Astrocyte (in vitro differentiated cells and primary cell): ENCODE data around the gene HSPA1B. TPM values are rescaled to one million over a fixed set of nuclear protein-coding genes. Genes with fewer than 3 reads are reported as not detected.
"Not testable (repeated sequence)": the region's sequence is repeated elsewhere in the genome, so short reads cannot be mapped to it uniquely, and the experiment has no call there.

Experiments used
- DNase-seq: peaks from one replicate; pipeline ENCODE4 v3.0.0-alpha.2; 2010; ENCODE audit warnings: low read depth
- FAIRE-seq: peaks from 2 replicates; lab custom pipeline; 2011; peaks lifted over from hg19 to GRCh38; lab: Jason Lieb, UNC
- H2AFZ ChIP-seq: 2 replicates; pipeline ENCODE4 v1.6.0; 2012; ENCODE audit warnings: low read depth, low read length, inconsistent platforms
- H3K27ac ChIP-seq: 2 replicates; pipeline ENCODE4 v1.5.1; 2011; ENCODE audit warnings: low read depth, low read length, inconsistent platforms
- H3K27me3 ChIP-seq: 2 replicates; pipeline ENCODE4 v1.6.0; 2011; ENCODE audit warnings: low read length, inconsistent platforms; ENCODE audit not compliant: insufficient read depth
- H3K36me3 ChIP-seq: 2 replicates; pipeline ENCODE4 v1.5.1; 2011; ENCODE audit warnings: low read length, inconsistent platforms; ENCODE audit not compliant: insufficient read depth
- H3K4me1 ChIP-seq: 2 replicates; pipeline ENCODE4 v1.5.1; 2011; ENCODE audit warnings: low read length, inconsistent platforms; ENCODE audit not compliant: insufficient read depth
- H3K4me2 ChIP-seq: 2 replicates; pipeline ENCODE4 v1.6.0; 2012; ENCODE audit warnings: low read length, inconsistent platforms
- H3K4me3 ChIP-seq: 2 replicates; pipeline ENCODE4 v1.5.1; 2011; ENCODE audit warnings: low read depth, mild to moderate bottlenecking, low read length, inconsistent platforms; ENCODE audit not compliant: insufficient read depth
- H3K79me2 ChIP-seq: 2 replicates; pipeline ENCODE4 v1.6.0; 2012; ENCODE audit warnings: mild to moderate bottlenecking, low read length, inconsistent platforms; ENCODE audit not compliant: insufficient read depth
- H3K9ac ChIP-seq: 2 replicates; pipeline ENCODE4 v1.6.0; 2012; ENCODE audit warnings: mild to moderate bottlenecking, low read length, inconsistent platforms
- H3K9me3 ChIP-seq: 2 replicates; pipeline ENCODE4 v1.5.1; 2012; ENCODE audit warnings: low read depth, mild to moderate bottlenecking, low read length, inconsistent platforms; ENCODE audit not compliant: insufficient read depth
- H4K20me1 ChIP-seq: 2 replicates; pipeline ENCODE4 v1.6.0; 2012; ENCODE audit warnings: low read length, inconsistent platforms; ENCODE audit not compliant: insufficient read depth
- H3K27ac Mint-ChIP-seq: one replicate; pipeline ENCODE4 v1.8.0; 2021; ENCODE audit warnings: mild to moderate bottlenecking, mixed read lengths; ENCODE audit not compliant: unreplicated experiment
- H3K27me3 Mint-ChIP-seq: one replicate; pipeline ENCODE4 v1.8.0; 2021; ENCODE audit warnings: low read depth, mixed read lengths; ENCODE audit not compliant: unreplicated experiment
- H3K36me3 Mint-ChIP-seq: one replicate; pipeline ENCODE4 v1.8.0; 2021; ENCODE audit warnings: low read depth, mixed read lengths; ENCODE audit not compliant: unreplicated experiment
- H3K4me1 Mint-ChIP-seq: one replicate; pipeline ENCODE4 v1.8.0; 2021; ENCODE audit warnings: low read depth, mixed read lengths; ENCODE audit not compliant: unreplicated experiment
- H3K4me3 Mint-ChIP-seq: one replicate; pipeline ENCODE4 v1.8.0; 2021; ENCODE audit warnings: mild to moderate bottlenecking, moderate library complexity, mixed read lengths; ENCODE audit not compliant: unreplicated experiment
- H3K9me3 Mint-ChIP-seq: one replicate; pipeline ENCODE4 v1.8.0; 2021; ENCODE audit warnings: mild to moderate bottlenecking, mixed read lengths; ENCODE audit not compliant: unreplicated experiment
- CTCF ChIP-seq: IDR thresholded peaks from 2 replicates; pipeline ENCODE4 v1.5.1; 2011; ENCODE audit warnings: low read depth, mild to moderate bottlenecking, inconsistent platforms, low read length, moderate library complexity; ENCODE audit not compliant: insufficient read depth
- EZH2 ChIP-seq: IDR thresholded peaks from 2 replicates; pipeline ENCODE4 v1.6.1; 2012; ENCODE audit warnings: mild to moderate bottlenecking, low read length, inconsistent platforms; ENCODE audit not compliant: insufficient read depth
- total RNA-seq: library from RNA; stranded (reverse); gene quantifications from 2 replicates; pipeline ENCODE4 v1.2.1, GENCODE V29; 2021

Gene HSPA1B
- total RNA-seq, 1 donor from 2014 or later = 77.2 TPM

GRCh38 chr6:31806470-31807272 is 20.9 kb upstream of the HSPA1B start, which contains the start of gene LSM2:
TSS of gene LSM2 (minus strand) at chr6:31806966. CDS start at chr6:31806757, 209 bp downstream.
- peak within 1 kb of the TSS; percentile 71 for H3K27ac ChIP-seq
- TF ChIP-seq CTCF (no peak), EZH2 (no peak)
- peak within 1 kb of the TSS; percentile 95 for H3K4me2 ChIP-seq
- no peaks in the 10 kb centered on the region for H3K27me3 Mint-ChIP-seq
- peak within 1 kb of the TSS; percentile 93 for H3K4me3 Mint-ChIP-seq
- no peak for FAIRE-seq
- peak within 1 kb of the TSS; percentile 74 for H2AFZ ChIP-seq
- H3K9me3 Mint-ChIP-seq = no peaks in the 10 kb centered on the region
- peak within 1 kb of the TSS; percentile 87 for H3K27ac Mint-ChIP-seq
- peaks cover 1% of the 10 kb centered on the region for H3K36me3 Mint-ChIP-seq
- peak within 1 kb of the TSS; percentile 91 for H3K9ac ChIP-seq
- H3K36me3 ChIP-seq = peaks cover 5% of the 10 kb centered on the region
- H3K4me1 Mint-ChIP-seq = peaks cover 2% of the 10 kb centered on the region
- H3K79me2 ChIP-seq = peaks cover 24% of the 10 kb centered on the region
- peak within 1 kb of the TSS; percentile 80 for H3K4me3 ChIP-seq
- no peaks in the 10 kb centered on the region for H4K20me1 ChIP-seq
- no peaks in the 10 kb centered on the region for H3K27me3 ChIP-seq
- DNase-seq = peak; percentile 87
- H3K9me3 ChIP-seq = no peaks in the 10 kb centered on the region
- H3K4me1 ChIP-seq = peaks cover 7% of the 10 kb centered on the region

GRCh38 chr6:31808599-31808998 is 18.9 kb upstream of the HSPA1B start:
- not testable (repeated sequence) for H3K4me1 Mint-ChIP-seq, H3K27ac Mint-ChIP-seq

GRCh38 chr6:31811645-31812044 is 15.9 kb upstream of the HSPA1B start:
- Mint-ChIP-seq H3K9me3 (peaks cover 2% of the 10 kb centered on the region), H3K27me3 (no peaks in the 10 kb centered on the region), H3K27ac (no peak overlapping the region), H3K4me1 (peaks cover 8% of the 10 kb centered on the region), H3K4me3 (no peak overlapping the region), H3K36me3 (peaks cover 1% of the 10 kb centered on the region)
- H3K79me2 ChIP-seq = no peaks in the 10 kb centered on the region
- no peak overlapping the region for H3K4me3 ChIP-seq
- no peak for FAIRE-seq
- no peak for DNase-seq
- no peak overlapping the region for H3K27ac ChIP-seq
- no peak overlapping the region for H3K4me2 ChIP-seq
- TF ChIP-seq EZH2 (no peak), CTCF (no peak)
- no peaks in the 10 kb centered on the region for H3K36me3 ChIP-seq
- H2AFZ ChIP-seq = no peak overlapping the region
- no peaks in the 10 kb centered on the region for H4K20me1 ChIP-seq
- no peaks in the 10 kb centered on the region for H3K9me3 ChIP-seq
- H3K4me1 ChIP-seq = peaks cover 9% of the 10 kb centered on the region
- no peaks in the 10 kb centered on the region for H3K27me3 ChIP-seq
- H3K9ac ChIP-seq = no peak overlapping the region

More at GRCh38 chr6:31808599-31808998, 18.9 kb upstream of the HSPA1B start:
- H3K36me3 ChIP-seq, H3K4me3 ChIP-seq, H3K27me3 Mint-ChIP-seq, H3K9ac ChIP-seq, H3K36me3 Mint-ChIP-seq, H3K4me3 Mint-ChIP-seq, DNase-seq, H2AFZ ChIP-seq, H3K4me2 ChIP-seq, H4K20me1 ChIP-seq, H3K27ac ChIP-seq, H3K9me3 ChIP-seq, H3K27me3 ChIP-seq, FAIRE-seq, H3K9me3 Mint-ChIP-seq, H3K4me1 ChIP-seq: not testable (repeated sequence)
- H3K79me2 ChIP-seq = peaks cover 20% of the 10 kb centered on the region
